ENCODE results near the gene CABP4. TPM values are rescaled to one million over a fixed set of nuclear protein-coding genes. Genes with fewer than 3 reads are reported as not detected.

The CABP4 gene
- total RNA-seq, 1 donor from 2014 or later, result 0.17 TPM

DNA sequence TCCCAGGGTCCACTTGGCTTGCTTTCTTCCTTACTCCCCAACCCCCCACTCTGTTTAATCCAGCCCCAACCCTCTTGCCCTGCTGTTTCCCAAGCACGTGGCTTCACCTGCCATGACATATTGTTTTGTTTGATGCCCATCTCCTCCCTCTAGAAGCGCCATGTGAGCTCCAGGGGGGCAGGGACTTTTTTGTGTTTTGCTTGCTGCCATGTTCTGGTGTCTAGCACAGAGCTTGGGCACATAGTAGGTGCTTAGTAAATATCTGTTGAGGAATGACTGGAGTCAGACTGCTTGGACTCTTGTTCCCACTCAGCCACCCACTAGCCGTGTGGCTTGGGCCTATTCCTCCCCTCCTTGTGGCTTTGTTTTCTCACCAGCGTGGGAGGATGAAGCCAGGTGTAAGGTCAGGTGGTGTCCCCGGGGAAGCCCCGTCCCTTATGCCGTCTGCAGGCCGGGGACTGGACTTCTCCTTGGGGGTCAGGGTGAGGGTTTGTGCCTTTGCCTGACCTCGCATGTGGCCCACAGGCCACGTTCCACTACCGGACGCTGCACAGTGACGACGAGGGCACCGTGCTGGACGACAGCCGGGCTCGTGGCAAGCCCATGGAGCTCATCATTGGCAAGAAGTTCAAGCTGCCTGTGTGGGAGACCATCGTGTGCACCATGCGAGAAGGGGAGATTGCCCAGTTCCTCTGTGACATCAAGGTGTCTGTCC, 31.5 kb downstream of the CABP4 start:
- Histone ChIP-seq H3K27me3 (ENCODE audit: control insufficient read depth, insufficient read depth, low read length) (no peaks in the 10 kb centered on the region), H3K4me3 (ENCODE audit: low read depth, low read length) (no peak overlapping the region), H3K36me3 (ENCODE audit: control insufficient read depth, insufficient read depth, low read length) (peaks cover 2% of the 10 kb centered on the region)
- TF ChIP-seq, protein P1, sequence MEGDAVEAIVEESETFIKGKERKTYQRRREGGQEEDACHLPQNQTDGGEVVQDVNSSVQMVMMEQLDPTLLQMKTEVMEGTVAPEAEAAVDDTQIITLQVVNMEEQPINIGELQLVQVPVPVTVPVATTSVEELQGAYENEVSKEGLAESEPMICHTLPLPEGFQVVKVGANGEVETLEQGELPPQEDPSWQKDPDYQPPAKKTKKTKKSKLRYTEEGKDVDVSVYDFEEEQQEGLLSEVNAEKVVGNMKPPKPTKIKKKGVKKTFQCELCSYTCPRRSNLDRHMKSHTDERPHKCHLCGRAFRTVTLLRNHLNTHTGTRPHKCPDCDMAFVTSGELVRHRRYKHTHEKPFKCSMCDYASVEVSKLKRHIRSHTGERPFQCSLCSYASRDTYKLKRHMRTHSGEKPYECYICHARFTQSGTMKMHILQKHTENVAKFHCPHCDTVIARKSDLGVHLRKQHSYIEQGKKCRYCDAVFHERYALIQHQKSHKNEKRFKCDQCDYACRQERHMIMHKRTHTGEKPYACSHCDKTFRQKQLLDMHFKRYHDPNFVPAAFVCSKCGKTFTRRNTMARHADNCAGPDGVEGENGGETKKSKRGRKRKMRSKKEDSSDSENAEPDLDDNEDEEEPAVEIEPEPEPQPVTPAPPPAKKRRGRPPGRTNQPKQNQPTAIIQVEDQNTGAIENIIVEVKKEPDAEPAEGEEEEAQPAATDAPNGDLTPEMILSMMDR (IDR thresholded peaks at IDR 0.05; ENCODE audit: insufficient read depth, low read length, poor library complexity, severe bottlenecking), result no peak
- DNase-seq (ENCODE audit: low read depth), result no peak

- Histone ChIP-seq H3K36me3 (ENCODE audit: control insufficient read depth, insufficient read depth, low read length) (peaks cover 5% of the 10 kb centered on the region), H3K4me3 (ENCODE audit: low read depth, low read length) (no peak overlapping the region), H3K27me3 (ENCODE audit: control insufficient read depth, insufficient read depth, low read length) (no peaks in the 10 kb centered on the region)
- no peak for DNase-seq (ENCODE audit: low read depth)
- TF ChIP-seq, protein P1 (IDR thresholded peaks at IDR 0.05; ENCODE audit: insufficient read depth, low read length, poor library complexity, severe bottlenecking), result no peak
Observed at GRCh38 chr11:67489203-67489884, 34.2 kb downstream of the CABP4 start.

GRCh38 chr11:67489885-67490726, 35.0 kb downstream of the CABP4 start:
- no peak for DNase-seq (ENCODE audit: low read depth)
- peaks cover 5% of the 10 kb centered on the region for H3K36me3 ChIP-seq (ENCODE audit: control insufficient read depth, insufficient read depth, low read length)
- H3K27me3 ChIP-seq (ENCODE audit: control insufficient read depth, insufficient read depth, low read length), result no peaks in the 10 kb centered on the region
- TF ChIP-seq, protein P1 (IDR thresholded peaks at IDR 0.05; ENCODE audit: insufficient read depth, low read length, poor library complexity, severe bottlenecking), result no peak
- H3K4me3 ChIP-seq (ENCODE audit: low read depth, low read length), result no peak overlapping the region

- TF ChIP-seq, protein P1 (IDR thresholded peaks at IDR 0.05; ENCODE audit: insufficient read depth, low read length, poor library complexity, severe bottlenecking), result no peak
- peaks cover 5% of the 10 kb centered on the region for H3K36me3 ChIP-seq (ENCODE audit: control insufficient read depth, insufficient read depth, low read length)
- no peak overlapping the region for H3K4me3 ChIP-seq (ENCODE audit: low read depth, low read length)
- H3K27me3 ChIP-seq (ENCODE audit: control insufficient read depth, insufficient read depth, low read length), result no peaks in the 10 kb centered on the region
- DNase-seq (ENCODE audit: low read depth), result no peak
Observed at GRCh38 chr11:67490727-67491065, 35.5 kb downstream of the CABP4 start.

GRCh38 chr11:67491276-67492068, 36.3 kb downstream of the CABP4 start:
- H3K4me3 ChIP-seq (ENCODE audit: low read depth, low read length), result no peak overlapping the region
- no peaks in the 10 kb centered on the region for H3K27me3 ChIP-seq (ENCODE audit: control insufficient read depth, insufficient read depth, low read length)
- DNase-seq (ENCODE audit: low read depth), result no peak
- TF ChIP-seq, protein P1 (IDR thresholded peaks at IDR 0.05; ENCODE audit: insufficient read depth, low read length, poor library complexity, severe bottlenecking), result no peak
- peaks cover 5% of the 10 kb centered on the region for H3K36me3 ChIP-seq (ENCODE audit: control insufficient read depth, insufficient read depth, low read length)

Data from kidney epithelial cell (primary cell).